Nephron (organoid): ENCODE results near the gene MRM2.

Experiments
- H3K27ac Mint-ChIP-seq, 3 experiments: 2 replicates each; pipeline ENCODE4 v1.8.0; 2020; ENCODE audit warnings: mixed read lengths in 3 of 3, mild to moderate bottlenecking in 2 of 3, moderate library complexity in 1 of 3
- H3K27me3 Mint-ChIP-seq: 2 replicates; pipeline ENCODE4 v1.8.0; 2021; ENCODE audit warnings: low read depth, mild to moderate bottlenecking, moderate library complexity, mixed read lengths
- H3K36me3 Mint-ChIP-seq: 2 replicates; pipeline ENCODE4 v1.8.0; 2020; ENCODE audit warnings: low read depth, mixed read lengths
- H3K4me1 Mint-ChIP-seq: 2 replicates; pipeline ENCODE4 v1.8.0; 2020; ENCODE audit warnings: mixed read lengths
- H3K4me3 Mint-ChIP-seq, 3 experiments: 2 replicates each; pipeline ENCODE4 v1.8.0; 2020; ENCODE audit warnings: mild to moderate bottlenecking in 3 of 3, mixed read lengths in 3 of 3, moderate library complexity in 2 of 3
- H3K9me3 Mint-ChIP-seq: 2 replicates; pipeline ENCODE4 v1.8.0; 2020; ENCODE audit warnings: mixed read lengths
- TF ChIP-seq, protein P1 (sequence below), 3 experiments: fragments of 200-600 bp; sonication (generic); IDR thresholded peaks; one replicate each; pipeline ENCODE4 v1.5.0; 2021; ENCODE audit warnings: antibody characterized with exemption in 3 of 3; ENCODE audit not compliant: unreplicated experiment in 3 of 3

Gene MRM2

DNA sequence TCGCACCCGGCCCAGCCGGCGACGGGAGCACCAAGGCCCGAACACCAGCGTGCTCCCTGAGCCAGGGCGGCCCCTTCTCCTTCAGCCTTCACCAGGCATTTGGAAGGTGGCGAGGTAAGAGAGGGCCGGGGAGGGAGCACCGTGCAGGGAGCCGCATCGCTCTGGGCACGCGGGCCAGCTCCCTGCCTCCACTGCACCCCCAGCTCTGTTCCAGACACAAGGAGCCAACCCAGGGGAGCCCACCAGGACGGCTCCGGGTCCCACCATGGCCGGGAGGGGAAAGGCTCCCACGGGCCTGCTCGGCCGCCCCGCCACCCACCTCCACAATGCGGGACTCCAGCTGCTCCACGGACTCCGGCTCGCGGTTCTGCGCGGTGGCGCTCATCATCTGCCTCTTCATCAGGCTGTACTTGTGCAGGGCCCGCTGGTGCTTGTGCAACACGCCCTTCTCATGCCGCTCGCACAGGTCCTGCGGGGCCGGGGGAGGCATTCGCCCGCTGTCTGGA, 15.1 kb upstream of the MRM2 start:
- no peak overlapping the region for H3K4me3 Mint-ChIP-seq
- H3K27me3 Mint-ChIP-seq: peaks cover 3% of the 10 kb centered on the region
- peaks cover 16% of the 10 kb centered on the region for H3K36me3 Mint-ChIP-seq
- no peaks in the 10 kb centered on the region for H3K9me3 Mint-ChIP-seq
- TF ChIP-seq, protein P1, sequence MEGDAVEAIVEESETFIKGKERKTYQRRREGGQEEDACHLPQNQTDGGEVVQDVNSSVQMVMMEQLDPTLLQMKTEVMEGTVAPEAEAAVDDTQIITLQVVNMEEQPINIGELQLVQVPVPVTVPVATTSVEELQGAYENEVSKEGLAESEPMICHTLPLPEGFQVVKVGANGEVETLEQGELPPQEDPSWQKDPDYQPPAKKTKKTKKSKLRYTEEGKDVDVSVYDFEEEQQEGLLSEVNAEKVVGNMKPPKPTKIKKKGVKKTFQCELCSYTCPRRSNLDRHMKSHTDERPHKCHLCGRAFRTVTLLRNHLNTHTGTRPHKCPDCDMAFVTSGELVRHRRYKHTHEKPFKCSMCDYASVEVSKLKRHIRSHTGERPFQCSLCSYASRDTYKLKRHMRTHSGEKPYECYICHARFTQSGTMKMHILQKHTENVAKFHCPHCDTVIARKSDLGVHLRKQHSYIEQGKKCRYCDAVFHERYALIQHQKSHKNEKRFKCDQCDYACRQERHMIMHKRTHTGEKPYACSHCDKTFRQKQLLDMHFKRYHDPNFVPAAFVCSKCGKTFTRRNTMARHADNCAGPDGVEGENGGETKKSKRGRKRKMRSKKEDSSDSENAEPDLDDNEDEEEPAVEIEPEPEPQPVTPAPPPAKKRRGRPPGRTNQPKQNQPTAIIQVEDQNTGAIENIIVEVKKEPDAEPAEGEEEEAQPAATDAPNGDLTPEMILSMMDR (IDR thresholded peaks at IDR 0.05; ENCODE audit: unreplicated experiment in 3 of 3): no peak
- H3K4me1 Mint-ChIP-seq: no peaks in the 10 kb centered on the region
- no peak overlapping the region for H3K27ac Mint-ChIP-seq

DNA sequence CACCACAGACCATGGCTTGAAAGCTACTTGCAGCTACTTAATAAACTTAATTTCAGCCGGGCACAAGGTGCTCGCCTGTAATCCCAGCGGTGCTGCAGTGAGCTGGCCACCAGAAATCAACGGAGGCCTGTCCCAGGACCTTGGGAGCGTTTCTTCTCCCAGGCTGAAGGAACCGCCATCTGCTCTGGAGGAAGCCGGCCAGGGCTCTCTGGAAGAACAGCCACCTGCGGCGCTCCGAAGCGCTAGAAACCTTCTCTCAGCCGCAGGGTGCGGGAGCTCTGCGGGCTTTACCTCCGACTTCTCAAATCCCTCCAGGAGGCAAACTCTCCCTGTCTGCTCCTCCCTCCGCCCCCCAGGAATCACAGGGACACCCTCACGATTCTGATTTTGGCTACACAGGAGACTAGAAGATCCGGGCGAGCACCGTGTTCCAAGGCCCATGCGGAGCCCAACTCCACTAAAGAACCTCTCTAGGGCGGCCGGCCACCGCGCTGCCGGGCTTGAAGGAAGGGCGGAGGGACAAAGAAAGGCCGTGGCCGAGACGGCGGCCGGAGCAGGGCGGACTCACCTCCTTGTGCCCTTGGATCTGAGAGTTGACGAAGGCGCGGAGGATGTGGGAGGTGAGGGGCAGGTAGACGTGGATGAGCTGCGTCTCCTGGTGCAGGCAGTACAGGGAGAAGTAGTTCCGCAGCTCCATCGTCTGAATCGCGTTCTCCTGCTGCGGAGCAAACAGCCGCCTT, 14.5 kb upstream of the MRM2 start:
- peaks cover 12% of the 10 kb centered on the region for H3K36me3 Mint-ChIP-seq
- no peak overlapping the region for H3K4me3 Mint-ChIP-seq
- no peak overlapping the region for H3K27ac Mint-ChIP-seq
- TF ChIP-seq, protein P1 (IDR thresholded peaks at IDR 0.05; ENCODE audit: unreplicated experiment in 3 of 3): no peak
- no peaks in the 10 kb centered on the region for H3K27me3 Mint-ChIP-seq
- H3K4me1 Mint-ChIP-seq: no peaks in the 10 kb centered on the region
- H3K9me3 Mint-ChIP-seq: no peaks in the 10 kb centered on the region

DNA sequence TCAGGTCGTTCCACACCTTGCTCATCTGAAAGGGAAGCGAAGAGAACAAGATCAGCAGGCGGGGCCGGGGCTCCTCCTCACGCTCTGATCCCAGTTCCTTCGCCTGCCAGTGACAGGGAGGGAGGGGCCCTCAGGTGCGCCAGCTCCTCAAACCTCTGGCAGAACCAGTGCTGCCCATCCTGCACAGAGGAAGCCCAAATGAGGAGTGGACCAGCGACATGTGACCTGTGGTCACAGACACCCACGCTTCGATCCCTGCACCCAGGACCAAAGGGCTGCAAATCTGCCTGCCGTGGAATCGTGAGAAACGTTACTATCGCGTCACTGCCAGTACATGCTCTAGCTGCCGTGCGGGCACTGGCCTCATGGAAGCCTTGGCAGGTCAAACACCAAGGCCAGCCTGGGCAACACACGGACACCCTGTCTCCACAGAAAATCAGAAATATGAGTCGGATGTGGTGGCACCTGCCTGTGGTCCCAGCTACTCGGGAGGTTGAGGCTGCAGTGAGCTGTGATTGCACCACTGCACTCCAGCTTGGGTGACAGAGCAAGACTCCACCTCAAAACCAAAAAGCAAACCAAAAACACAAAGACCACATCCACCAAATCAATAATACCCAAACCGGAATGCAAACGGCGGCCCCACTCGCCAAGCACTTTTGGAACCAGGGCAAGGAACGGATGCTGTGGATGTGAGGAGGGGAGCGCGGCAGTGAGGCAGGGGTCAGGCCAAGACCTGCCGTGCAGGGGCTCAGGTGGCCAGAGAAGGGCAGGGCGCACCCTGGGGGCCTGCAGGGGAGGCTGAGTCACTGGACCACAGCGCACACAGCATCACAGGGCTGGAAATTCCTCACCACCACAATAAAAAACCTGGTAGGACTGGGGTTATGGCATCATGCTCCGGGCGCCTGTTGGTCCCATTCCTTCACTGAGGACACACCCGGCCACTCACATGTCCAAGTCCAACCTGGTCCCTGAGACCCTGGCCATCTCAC, 13.4 kb upstream of the MRM2 start:
- TF ChIP-seq, protein P1 (IDR thresholded peaks at IDR 0.05; ENCODE audit: unreplicated experiment in 3 of 3): no peak
- Mint-ChIP-seq H3K27me3 (no peaks in the 10 kb centered on the region), H3K9me3 (no peaks in the 10 kb centered on the region), H3K4me3 (no peak overlapping the region), H3K36me3 (peaks cover 15% of the 10 kb centered on the region), H3K4me1 (no peaks in the 10 kb centered on the region), H3K27ac (no peak overlapping the region)

DNA sequence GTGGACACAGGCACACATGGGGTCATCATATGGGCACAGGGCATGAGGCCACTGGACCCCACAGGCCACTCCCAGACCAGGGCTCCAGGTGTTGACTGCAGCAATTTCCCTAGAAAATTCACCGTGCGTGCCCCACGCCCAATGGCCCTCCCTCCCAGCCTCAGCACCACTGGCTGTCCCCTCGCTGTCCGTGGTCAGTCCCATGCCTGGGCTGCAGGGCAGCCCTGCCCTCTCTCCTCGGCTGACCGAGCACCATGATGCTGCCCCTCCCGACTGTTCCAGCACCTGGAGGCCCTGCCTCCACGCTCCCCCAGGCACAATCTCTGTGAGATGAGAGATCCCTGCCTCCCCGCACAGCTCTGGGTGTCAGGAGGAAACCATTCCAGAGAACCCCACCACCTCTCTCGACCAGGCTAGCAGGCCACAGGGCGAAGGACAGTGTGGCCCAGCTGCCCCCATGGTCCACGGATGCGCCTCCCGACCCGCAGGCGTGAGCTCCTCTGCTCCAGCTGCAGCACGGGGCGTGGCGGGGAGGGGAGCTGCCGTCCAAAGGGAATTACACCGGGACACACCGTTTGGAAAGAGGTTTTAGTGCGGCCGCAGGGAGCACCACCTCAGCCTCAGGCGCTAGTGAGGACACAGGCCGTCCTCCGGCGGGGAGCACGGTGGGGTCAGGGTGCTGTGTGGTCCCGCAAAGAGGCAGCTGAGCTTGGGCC, 12.6 kb upstream of the MRM2 start:
- Mint-ChIP-seq H3K27me3 (no peaks in the 10 kb centered on the region), H3K4me3 (no peak overlapping the region)
- TF ChIP-seq, protein P1 (IDR thresholded peaks at IDR 0.05; ENCODE audit: unreplicated experiment in 3 of 3): no peak

DNA sequence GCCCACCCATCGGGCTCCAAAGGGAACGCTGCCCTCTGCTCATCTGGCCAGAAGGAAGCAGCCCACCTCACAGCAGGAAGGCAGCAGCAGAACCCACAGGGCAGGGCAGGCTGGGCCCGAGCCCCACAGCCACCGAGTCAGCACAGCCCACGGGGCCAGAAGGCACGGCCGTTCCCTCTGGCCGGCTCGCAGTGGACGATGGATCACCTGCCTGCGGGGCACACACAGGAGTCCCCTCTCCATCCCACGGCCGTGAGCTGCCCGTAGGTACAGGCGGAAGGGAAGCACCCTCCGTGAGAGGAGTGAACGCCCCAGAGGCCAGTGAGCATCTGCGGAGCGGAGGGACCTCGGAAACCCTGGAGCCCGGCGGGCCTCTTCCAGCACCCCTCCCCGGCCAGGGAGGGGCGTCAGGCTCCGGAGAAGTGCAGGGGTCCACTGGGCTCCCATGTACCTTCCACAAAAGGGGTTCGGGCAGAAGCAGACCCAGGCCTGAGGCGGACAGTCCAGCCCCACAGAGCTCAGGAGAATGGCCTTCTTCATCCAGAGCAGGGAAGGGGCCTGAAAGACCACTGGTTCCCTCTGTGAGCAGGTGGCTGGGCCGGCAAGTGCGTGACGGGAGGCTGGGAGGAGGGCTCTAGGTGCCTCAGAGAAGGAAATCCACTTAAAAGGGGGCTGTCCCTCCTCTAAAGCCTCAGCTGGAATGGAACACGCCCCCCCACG, 11.7 kb upstream of the MRM2 start:
- Mint-ChIP-seq H3K27me3 (no peaks in the 10 kb centered on the region), H3K9me3 (no peaks in the 10 kb centered on the region), H3K4me3 (no peak overlapping the region), H3K4me1 (peaks cover 7% of the 10 kb centered on the region), H3K27ac (no peak overlapping the region), H3K36me3 (peaks cover 11% of the 10 kb centered on the region)
- TF ChIP-seq, protein P1 (IDR thresholded peaks at IDR 0.05; ENCODE audit: unreplicated experiment in 3 of 3): no peak

More for the DNA sequence above, 12.6 kb upstream of the MRM2 start:
- no peaks in the 10 kb centered on the region for H3K9me3 Mint-ChIP-seq
- H3K27ac Mint-ChIP-seq: no peak overlapping the region
- peaks cover 12% of the 10 kb centered on the region for H3K36me3 Mint-ChIP-seq
- H3K4me1 Mint-ChIP-seq: no peaks in the 10 kb centered on the region
